Measurements from ENCODE around the gene CRYBB1.
"Not testable (repeated sequence)": the region's sequence is repeated elsewhere in the genome, so short reads cannot be mapped to it uniquely, and the experiment has no call there.

Gene CRYBB1

GRCh38 chr22:26636296-26636695 lies 18.5 kb upstream of the CRYBB1 start:
- DNase-seq (ENCODE audit: low spot score) = no peak

- no peak for DNase-seq (ENCODE audit: low spot score)
Observed at GRCh38 chr22:26635117-26635516, 17.3 kb upstream of the CRYBB1 start.

- no peak for DNase-seq (ENCODE audit: low spot score)
Observed at GRCh38 chr22:26634189-26634588, 16.4 kb upstream of the CRYBB1 start.

GRCh38 chr22:26632422-26633155 lies 14.8 kb upstream of the CRYBB1 start:
- DNase-seq (ENCODE audit: low spot score) = no peak

- DNase-seq (ENCODE audit: low spot score) = no peak
Observed at GRCh38 chr22:26631282-26631681, 13.5 kb upstream of the CRYBB1 start.

- no peak for DNase-seq (ENCODE audit: low spot score)
Observed at GRCh38 chr22:26629988-26630761, 12.3 kb upstream of the CRYBB1 start.

- DNase-seq (ENCODE audit: low spot score) = no peak
Observed at GRCh38 chr22:26624803-26625202, 7.0 kb upstream of the CRYBB1 start.

GRCh38 chr22:26623984-26624383 lies 6.2 kb upstream of the CRYBB1 start:
- DNase-seq (ENCODE audit: low spot score) = no peak

- DNase-seq (ENCODE audit: low spot score) = no peak
Observed at GRCh38 chr22:26621663-26622062, 3.8 kb upstream of the CRYBB1 start, which contains the start of gene CRYBA4. Gene CRYBA4 (plus strand): TSS chr22:26621963. CDS start chr22:26622597, 634 bp downstream.

GRCh38 chr22:26620197-26620596 lies 2.4 kb upstream of the CRYBB1 start:
- DNase-seq (ENCODE audit: low spot score) = no peak

GRCh38 chr22:26619510-26619909 lies 1.7 kb upstream of the CRYBB1 start:
- DNase-seq (ENCODE audit: low spot score) = no peak

GRCh38 chr22:26618455-26618854 lies 628 bp upstream of the CRYBB1 start:
- no peak for DNase-seq (ENCODE audit: low spot score)

GRCh38 chr22:26616650-26617049 lies 1.2 kb downstream of the CRYBB1 start:
- no peak for DNase-seq (ENCODE audit: low spot score)

- no peak for DNase-seq (ENCODE audit: low spot score)
Observed at GRCh38 chr22:26615830-26616435, 1.9 kb downstream of the CRYBB1 start.

- no peak for DNase-seq (ENCODE audit: low spot score)
Observed at GRCh38 chr22:26615149-26615548, 2.7 kb downstream of the CRYBB1 start.

GRCh38 chr22:26614322-26614721 lies 3.5 kb downstream of the CRYBB1 start:
- no peak for DNase-seq (ENCODE audit: low spot score)

- not testable (repeated sequence) for DNase-seq (ENCODE audit: low spot score)
Observed at GRCh38 chr22:26613753-26614152, 4.1 kb downstream of the CRYBB1 start.

GRCh38 chr22:26612652-26613051 lies 5.2 kb downstream of the CRYBB1 start:
- no peak for DNase-seq (ENCODE audit: low spot score)

- DNase-seq (ENCODE audit: low spot score) = no peak
Observed at GRCh38 chr22:26610996-26611395, 6.8 kb downstream of the CRYBB1 start.

- DNase-seq (ENCODE audit: low spot score) = peak; percentile 94
Observed at GRCh38 chr22:26610072-26610958, 7.5 kb downstream of the CRYBB1 start.

- DNase-seq (ENCODE audit: low spot score) = no peak
Observed at GRCh38 chr22:26609287-26609686, 8.5 kb downstream of the CRYBB1 start.

- DNase-seq (ENCODE audit: low spot score) = no peak
Observed at GRCh38 chr22:26608129-26608528, 9.7 kb downstream of the CRYBB1 start.

Data from GM03348 (cell line).